WERI-Rb-1 (cell line): ENCODE results near the gene MAST3.

Experiments
- DNase-seq: peaks from one replicate; pipeline ENCODE4 v3.0.0-alpha.2; 2020
- H3K27ac ChIP-seq: fragments of 250-450 bp; sonication (Bioruptor Pico); 2 replicates; pipeline ENCODE4 v1.5.1; 2020; ENCODE audit warnings: mild to moderate bottlenecking, moderate library complexity
- H3K27me3 ChIP-seq: fragments of 250-450 bp; sonication (Bioruptor Pico); 2 replicates; pipeline ENCODE4 v1.5.1; 2021; ENCODE audit warnings: mild to moderate bottlenecking, low read depth, moderate library complexity; ENCODE audit not compliant: insufficient read depth, severe bottlenecking
- H3K36me3 ChIP-seq: fragments of 250-450 bp; sonication (Bioruptor Pico); 2 replicates; pipeline ENCODE4 v1.5.1; 2020; ENCODE audit warnings: mild to moderate bottlenecking, moderate library complexity
- H3K4me3 ChIP-seq: 2 replicates; pipeline ENCODE4 v1.5.1; 2011; ENCODE audit warnings: low read depth, mild to moderate bottlenecking, control low read depth, low read length
- H3K9me3 ChIP-seq: fragments of 250-450 bp; sonication (Bioruptor Pico); 2 replicates; pipeline ENCODE4 v1.5.1; 2021; ENCODE audit warnings: mild to moderate bottlenecking, moderate library complexity; ENCODE audit not compliant: severe bottlenecking
- CTCF ChIP-seq: IDR thresholded peaks from 2 replicates; pipeline ENCODE4 v1.5.1; 2011; ENCODE audit warnings: low read depth, mild to moderate bottlenecking, control low read depth, inconsistent platforms, low read length

Gene MAST3

GRCh38 chr19:18183529-18183928, 86.0 kb downstream of the MAST3 start:
- Histone ChIP-seq H3K4me3 (no peak overlapping the region), H3K36me3 (no peaks in the 10 kb centered on the region), H3K9me3 (no peaks in the 10 kb centered on the region), H3K27ac (no peak overlapping the region), H3K27me3 (no peaks in the 10 kb centered on the region)
- no peak for DNase-seq
- TF ChIP-seq CTCF, result no peak

- DNase-seq, result no peak
- Histone ChIP-seq H3K9me3 (no peaks in the 10 kb centered on the region), H3K27ac (no peak overlapping the region), H3K27me3 (no peaks in the 10 kb centered on the region), H3K4me3 (no peak overlapping the region), H3K36me3 (no peaks in the 10 kb centered on the region)
- no peak for TF ChIP-seq CTCF
These were observed 88.0 kb downstream of the MAST3 start for GRCh38 chr19:18185538-18185937.

- DNase-seq, result no peak
- no peak for TF ChIP-seq CTCF
- no peaks in the 10 kb centered on the region for H3K9me3 ChIP-seq
- no peaks in the 10 kb centered on the region for H3K27me3 ChIP-seq
- no peak overlapping the region for H3K4me3 ChIP-seq
- no peak overlapping the region for H3K27ac ChIP-seq
- H3K36me3 ChIP-seq, result peaks cover 4% of the 10 kb centered on the region; the same call in 1 of the 2 replicates
These were observed 92.7 kb downstream of the MAST3 start for GRCh38 chr19:18190278-18190677.

- H3K36me3 ChIP-seq, result peaks cover 14% of the 10 kb centered on the region
- H3K4me3 ChIP-seq, result peak overlapping the region; percentile 64
- peak overlapping the region; percentile 71 for H3K27ac ChIP-seq
- TF ChIP-seq CTCF, result no peak
- H3K9me3 ChIP-seq, result no peaks in the 10 kb centered on the region
- no peaks in the 10 kb centered on the region for H3K27me3 ChIP-seq
- DNase-seq, result peak; percentile 64
These were observed 94.1 kb downstream of the MAST3 start for GRCh38 chr19:18191640-18192062.

- TF ChIP-seq CTCF, result no peak
- Histone ChIP-seq H3K4me3 (peak within 1 kb of the TSS; percentile 64), H3K9me3 (no peaks in the 10 kb centered on the region), H3K36me3 (peaks cover 18% of the 10 kb centered on the region), H3K27me3 (no peaks in the 10 kb centered on the region), H3K27ac (peak within 1 kb of the TSS; percentile 71)
- peak; percentile 99 for DNase-seq
These were observed 95.3 kb downstream of the MAST3 start, which contains the start of gene MPV17L2 for GRCh38 chr19:18192673-18193387. TSS of gene MPV17L2 (plus strand) at chr19:18193218. CDS start at chr19:18193282, 64 bp downstream.
